Loucy (cell line): ENCODE data around the gene FBLN2.

ENCODE experiments used
- CTCF ChIP-seq: fragments of 200-600 bp; sonication (generic); conservative IDR thresholded peaks from 2 replicates; pipeline ENCODE4 v1.5.1; 2014; ENCODE audit warnings: mild to moderate bottlenecking, antibody characterized with exemption, low read length
- EZH2phosphoT487 ChIP-seq: fragments of 200-600 bp; IDR thresholded peaks from 2 replicates; pipeline ENCODE4 v1.6.1; 2018; ENCODE audit warnings: antibody characterized with exemption, mild to moderate bottlenecking, moderate library complexity, borderline replicate concordance

- TF ChIP-seq CTCF (no peak), EZH2phosphoT487 (no peak)
Measured at GRCh38 chr3:13526626-13526949, 22.3 kb upstream of the FBLN2 start.
